AG04449 (cell line): ENCODE results near the gene ASXL3.

Source experiments
- CTCF ChIA-PET: fragments of 350-600 bp; formaldehyde crosslinking; extraction: SDS; loops from one replicate; lab custom pipeline; 2021; ENCODE audit warnings: antibody characterized with exemption; lab: Yijun Ruan, JAX
- POLR2A ChIA-PET: fragments of 400-600, 350-600 bp; formaldehyde crosslinking; extraction: SDS; loops from one replicate; lab custom pipeline; 2020; ENCODE audit warnings: antibody characterized with exemption, inconsistent platforms; lab: Yijun Ruan, JAX
- DNase-seq: peaks from one replicate; pipeline ENCODE4 v3.0.0-alpha.2; 2010; ENCODE audit warnings: low read depth, low spot score
- H3K4me3 ChIP-seq: 2 replicates; pipeline ENCODE4 v1.5.1; 2011; ENCODE audit warnings: low read depth, mild to moderate bottlenecking, control low read depth, low read length
- CTCF ChIP-seq: IDR thresholded peaks from one replicate; pipeline ENCODE4 v1.5.1; 2011; ENCODE audit warnings: mild to moderate bottlenecking, moderate library complexity, low read length, control low read depth, inconsistent platforms; ENCODE audit not compliant: insufficient read depth; ENCODE audit errors: missing control alignments

The ASXL3 gene

GRCh38 chr18:33605250-33605649 is 27.2 kb downstream of the ASXL3 start:
- DNase-seq, result no peak
- TF ChIP-seq CTCF, result no peak
- CTCF ChIA-PET, result no interaction called here
- POLR2A ChIA-PET, result no interaction called here
- no peak overlapping the region for H3K4me3 ChIP-seq

GRCh38 chr18:33606621-33607020 is 28.6 kb downstream of the ASXL3 start:
- ChIA-PET CTCF (no interaction called here), POLR2A (no interaction called here)
- no peak for DNase-seq
- no peak overlapping the region for H3K4me3 ChIP-seq
- no peak for TF ChIP-seq CTCF

GRCh38 chr18:33611525-33612135 is 33.6 kb downstream of the ASXL3 start:
- H3K4me3 ChIP-seq, result no peak overlapping the region
- TF ChIP-seq CTCF, result no peak
- no peak for DNase-seq
- CTCF ChIA-PET, result no interaction called here
- POLR2A ChIA-PET, result no interaction called here

- no peak for TF ChIP-seq CTCF
- ChIA-PET POLR2A (no interaction called here), CTCF (no interaction called here)
Measured at GRCh38 chr18:33612632-33613031, 34.6 kb downstream of the ASXL3 start.

GRCh38 chr18:33616556-33616955 is 38.5 kb downstream of the ASXL3 start:
- ChIA-PET CTCF (no interaction called here), POLR2A (no interaction called here)
- TF ChIP-seq CTCF, result no peak
- no peak overlapping the region for H3K4me3 ChIP-seq
- no peak for DNase-seq

More at GRCh38 chr18:33612632-33613031, 34.6 kb downstream of the ASXL3 start:
- no peak overlapping the region for H3K4me3 ChIP-seq
- DNase-seq, result no peak

GRCh38 chr18:33627114-33627513 is 49.1 kb downstream of the ASXL3 start:
- DNase-seq, result no peak
- ChIA-PET POLR2A (no interaction called here), CTCF (no interaction called here)
- H3K4me3 ChIP-seq, result no peak overlapping the region
- TF ChIP-seq CTCF, result no peak
